GM19240 (cell line): ENCODE results near the gene KIF5B.
"Not testable (repeated sequence)": the region's sequence is repeated elsewhere in the genome, so short reads cannot be mapped to it uniquely, and the experiment has no call there.

Source experiments
- DNase-seq: peaks from one replicate; pipeline ENCODE4 v3.0.0; 2011; ENCODE audit warnings: low spot score; ENCODE audit not compliant: insufficient read length

KIF5B gene

DNA sequence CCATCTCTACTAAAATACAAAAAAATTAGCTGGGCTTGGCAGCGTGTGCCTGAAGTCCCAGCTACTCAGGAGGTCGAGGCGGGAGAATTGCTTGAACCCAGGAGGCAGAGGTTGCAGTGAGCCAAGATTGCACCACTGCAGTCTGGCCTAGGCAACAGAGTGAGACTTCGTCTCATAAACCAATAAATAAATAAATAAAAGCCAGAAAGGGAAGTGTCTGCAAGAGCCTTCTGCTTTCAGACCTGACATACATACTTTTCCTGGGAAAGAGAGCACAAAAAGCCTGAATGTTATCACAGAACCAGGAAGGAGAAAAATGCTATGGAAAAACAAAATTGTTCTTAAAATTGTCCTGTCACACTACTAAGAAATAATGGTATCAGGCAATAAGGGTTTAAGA lies 4.1 kb upstream of the KIF5B start:
- DNase-seq = no peak

DNA sequence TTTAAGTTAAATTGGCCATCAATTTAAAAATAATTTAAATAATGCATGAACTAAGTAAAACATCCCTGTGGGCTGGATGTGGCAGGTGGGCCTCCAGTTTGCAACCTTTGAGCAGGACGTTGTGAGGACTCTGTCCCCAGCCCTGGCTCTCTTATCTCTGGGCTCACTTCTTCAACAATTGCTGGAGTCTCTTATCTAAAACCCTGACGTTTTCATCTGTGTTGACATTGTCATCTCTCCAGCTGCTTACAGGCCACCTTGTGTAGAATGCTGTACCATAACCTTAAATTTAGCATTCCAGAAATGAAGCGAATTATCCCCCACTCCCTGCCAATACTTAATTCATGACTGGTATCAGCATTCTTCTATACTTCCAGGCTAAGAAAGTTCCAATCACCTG lies 3.2 kb upstream of the KIF5B start:
- DNase-seq = no peak

DNA sequence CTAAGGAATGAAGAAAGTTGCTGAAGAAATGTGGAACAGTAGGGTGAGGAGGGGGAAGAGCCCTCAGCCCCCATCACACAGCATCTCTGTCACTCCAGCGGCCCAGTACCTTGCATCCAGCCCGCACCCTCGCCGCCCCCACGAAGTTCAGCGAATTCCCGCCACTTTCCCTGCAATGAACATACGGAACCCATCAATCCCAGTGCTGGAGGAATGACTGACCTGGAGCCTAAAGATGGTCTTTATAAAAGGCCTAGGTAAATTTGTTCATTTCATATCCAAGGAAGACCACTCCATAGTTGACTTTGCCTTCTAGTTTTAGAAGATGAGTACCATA lies 779 bp upstream of the KIF5B start:
- no peak for DNase-seq

GRCh38 chr10:32055478-32056135 lies 618 bp downstream of the KIF5B start:
- peak; percentile 10 for DNase-seq

GRCh38 chr10:32054094-32054493 lies 2.1 kb downstream of the KIF5B start:
- no peak for DNase-seq

DNA sequence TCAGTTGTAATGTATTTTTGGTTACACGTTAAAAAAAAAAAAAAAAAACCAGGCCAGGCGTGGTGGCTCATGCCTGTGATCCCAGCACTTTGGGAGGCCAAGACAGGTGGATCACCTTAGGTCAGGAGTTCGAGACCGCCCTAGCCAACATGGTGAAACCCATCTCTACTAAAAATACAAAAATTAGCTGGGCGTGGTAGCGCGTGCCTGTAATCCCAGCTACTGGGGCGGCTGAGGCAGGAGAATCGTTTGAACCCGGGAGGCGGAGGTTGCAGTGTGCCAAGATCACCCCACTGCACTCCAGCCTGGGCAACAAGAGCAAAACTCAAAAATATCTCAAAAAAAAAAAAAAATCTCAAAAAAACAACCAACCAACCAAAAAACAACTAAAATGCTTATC lies 2.8 kb downstream of the KIF5B start:
- DNase-seq = not testable (repeated sequence)

DNA sequence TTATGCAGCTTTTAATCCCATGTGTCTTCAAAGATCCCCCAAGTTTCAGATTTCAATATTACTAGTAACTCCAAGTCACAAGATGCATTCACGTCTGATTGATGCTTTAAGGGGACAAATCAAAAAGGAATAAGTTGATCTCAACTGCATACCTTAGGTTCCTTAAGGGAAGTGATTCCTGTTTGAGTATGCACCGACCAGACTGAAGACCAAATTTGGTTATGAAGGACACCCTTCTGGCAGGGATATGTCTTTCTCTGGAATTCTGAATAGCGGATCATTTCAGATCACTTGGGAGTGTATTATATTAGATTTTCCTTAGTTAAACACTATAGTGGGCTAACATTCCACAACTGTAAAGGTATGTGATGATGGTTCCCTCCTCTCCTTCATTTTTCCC lies 4.3 kb downstream of the KIF5B start:
- no peak for DNase-seq

DNA sequence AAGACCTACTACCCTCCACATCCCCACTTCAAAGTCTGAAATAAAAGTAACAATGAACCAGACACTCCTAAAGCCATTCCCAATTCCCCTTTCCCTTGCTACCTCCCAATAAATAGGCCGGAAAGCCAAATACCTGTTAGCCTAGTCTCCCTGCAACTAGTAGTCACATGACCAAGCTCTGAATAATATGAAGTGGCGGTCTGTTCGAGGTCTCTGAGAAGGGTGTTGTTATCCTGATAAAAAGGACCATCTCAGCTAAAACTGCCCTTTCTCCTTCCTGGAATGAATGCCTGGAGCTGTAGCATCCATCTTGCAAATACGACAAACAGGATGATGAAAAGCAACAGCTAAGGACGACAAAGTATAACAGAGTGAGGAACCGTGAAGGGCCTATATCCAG lies 6.0 kb downstream of the KIF5B start:
- DNase-seq = no peak

GRCh38 chr10:32049113-32049512 lies 7.1 kb downstream of the KIF5B start:
- no peak for DNase-seq

GRCh38 chr10:32048282-32048681 lies 7.9 kb downstream of the KIF5B start:
- no peak for DNase-seq

DNA sequence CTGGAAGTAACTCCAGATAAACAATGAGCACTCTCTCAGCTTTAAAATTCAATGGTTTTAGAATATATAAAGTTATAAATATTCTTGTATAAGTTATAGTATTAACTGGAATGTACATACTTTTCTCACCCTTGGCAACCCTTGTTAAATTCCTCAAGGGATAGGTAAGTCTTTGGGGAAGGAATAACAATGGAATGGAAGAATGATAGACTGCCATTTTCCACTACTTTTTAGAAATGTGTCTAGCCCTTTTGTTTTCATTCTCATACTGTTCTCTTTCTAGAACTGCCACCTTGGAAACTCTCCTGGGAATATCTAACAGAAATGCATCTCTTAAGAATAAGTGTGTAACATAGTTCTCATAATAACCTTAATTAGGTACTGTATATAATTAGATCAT lies 8.3 kb downstream of the KIF5B start:
- DNase-seq = no peak

GRCh38 chr10:32046151-32046550 lies 10.1 kb downstream of the KIF5B start:
- DNase-seq = no peak

- not testable (repeated sequence) for DNase-seq
These were observed 13.5 kb downstream of the KIF5B start for GRCh38 chr10:32042730-32043129.

GRCh38 chr10:32041290-32042028 lies 14.8 kb downstream of the KIF5B start:
- no peak for DNase-seq

- DNase-seq = no peak
These were observed 16.5 kb downstream of the KIF5B start for GRCh38 chr10:32039734-32040133.

DNA sequence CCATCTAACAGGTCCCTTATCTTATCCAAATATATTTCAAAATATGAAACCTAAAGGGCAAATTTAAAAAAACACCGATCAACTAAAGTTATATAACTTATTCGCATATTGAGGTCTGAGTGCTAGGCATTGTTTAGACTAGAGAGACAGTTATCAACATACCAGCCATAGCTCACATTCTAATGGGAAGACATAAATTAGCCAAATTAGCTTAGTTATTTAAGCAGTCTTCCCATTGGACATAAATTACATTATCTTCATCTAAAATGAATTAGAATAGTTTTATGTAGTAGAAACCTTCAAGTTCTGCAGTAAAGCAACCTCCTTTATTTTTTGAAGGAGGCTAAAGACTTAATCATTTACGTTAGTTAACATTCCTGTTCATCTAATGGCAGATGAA lies 17.4 kb downstream of the KIF5B start:
- no peak for DNase-seq

- DNase-seq = no peak
These were observed 19.3 kb downstream of the KIF5B start for GRCh38 chr10:32036922-32037321.

- DNase-seq = no peak
These were observed 21.2 kb downstream of the KIF5B start for GRCh38 chr10:32035038-32035437.

GRCh38 chr10:32033171-32033570 lies 23.1 kb downstream of the KIF5B start:
- DNase-seq = no peak

DNA sequence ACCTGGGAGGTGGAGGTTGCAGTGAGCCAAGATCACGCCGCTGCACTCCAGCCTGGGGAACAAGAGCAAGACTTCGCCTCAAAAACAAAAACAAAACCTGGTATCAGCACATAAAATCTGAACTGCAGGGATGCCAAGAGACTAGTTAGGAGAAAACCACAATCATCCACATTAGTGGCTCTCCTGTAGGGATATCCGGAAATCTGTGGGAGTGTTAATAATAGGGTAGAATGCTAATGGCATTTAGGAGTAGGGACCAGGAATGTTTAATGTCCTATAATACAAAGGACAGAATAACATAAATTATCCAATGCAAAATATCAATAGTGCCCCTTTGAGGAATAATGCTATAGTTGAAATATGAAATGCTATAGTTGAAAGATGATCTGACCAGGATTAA lies 24.3 kb downstream of the KIF5B start:
- no peak for DNase-seq

- DNase-seq = no peak
These were observed 24.8 kb downstream of the KIF5B start for GRCh38 chr10:32031424-32031823.

- no peak for DNase-seq
These were observed 27.5 kb downstream of the KIF5B start for GRCh38 chr10:32028710-32029109.

DNA sequence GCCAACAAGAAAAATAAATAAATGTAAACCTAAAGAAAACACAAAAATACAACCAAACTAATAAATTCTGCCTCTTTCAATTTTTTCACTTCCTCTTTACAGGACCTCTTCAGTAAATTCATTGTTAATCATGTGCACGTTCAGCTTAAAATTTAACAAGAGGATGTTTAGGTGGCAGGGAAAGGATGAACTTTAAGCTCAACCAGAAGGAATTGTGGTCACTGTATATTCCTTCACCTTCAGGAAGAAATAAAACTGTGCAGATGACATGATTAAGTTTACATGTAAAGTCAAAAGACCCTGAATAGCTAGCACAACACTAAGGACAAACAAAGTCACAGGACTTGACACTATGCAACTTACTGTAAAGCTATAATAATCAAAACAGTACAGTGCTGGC lies 33.0 kb downstream of the KIF5B start:
- no peak for DNase-seq
